ENCODE results near the gene LITAF. TPM values are rescaled to one million over a fixed set of nuclear protein-coding genes. Genes with fewer than 3 reads are reported as not detected.

LITAF gene
- polyA plus RNA-seq, 1 donor: 30.5 TPM

Other genes with a start within 250 kb of the LITAF start
- gene RMI2, start 241.5 kb downstream of the LITAF start, polyA plus RNA-seq (ENCODE audit: insufficient read length): 7.6 TPM
- 24.7 TPM for gene SNN, start 81.5 kb upstream of the LITAF start, polyA plus RNA-seq (ENCODE audit: insufficient read length)
- 19.4 TPM for gene TXNDC11, start 155.9 kb upstream of the LITAF start, polyA plus RNA-seq (ENCODE audit: insufficient read length)
- 45.9 TPM for gene ZC3H7A, start 210.3 kb upstream of the LITAF start, polyA plus RNA-seq (ENCODE audit: insufficient read length)